Ammon's horn (tissue), 1 donor: ENCODE measurements around the gene VIP.

Source experiments
- DNase-seq: peaks from one replicate; pipeline ENCODE4 v3.0.0-alpha.2; 2016; ENCODE audit warnings: low spot score

VIP gene

DNA sequence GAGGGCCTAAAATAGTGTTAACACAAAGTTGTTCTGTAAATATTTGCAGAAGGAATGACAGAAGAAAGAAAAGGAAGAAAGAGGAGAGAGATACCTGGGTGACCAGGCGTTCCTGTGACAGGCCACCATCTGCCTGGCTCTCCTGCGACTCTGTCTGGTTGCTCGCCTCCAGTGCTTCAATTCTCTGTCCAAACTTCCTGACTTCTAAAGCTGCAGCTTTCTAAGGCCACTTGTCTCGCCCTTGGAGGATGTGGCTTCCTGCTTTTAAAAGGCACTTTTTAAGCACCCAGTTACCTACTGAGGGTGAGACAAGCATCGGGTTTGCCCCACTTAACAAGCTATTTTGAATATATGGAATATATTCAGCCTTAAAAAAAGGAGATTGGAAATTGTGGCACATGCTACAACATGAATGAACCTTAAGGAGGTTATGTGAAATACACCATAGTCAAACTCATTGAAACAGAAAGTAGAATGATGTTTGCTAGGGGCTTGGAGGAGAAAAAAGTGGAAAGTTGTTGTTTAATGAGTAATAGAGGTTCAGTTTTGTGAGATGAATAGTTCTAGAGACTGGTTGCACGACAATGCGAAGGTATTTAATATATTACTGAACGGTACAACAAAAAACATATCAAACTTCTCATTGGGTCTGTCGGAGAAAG, 32.8 kb downstream of the VIP start:
- no peak for DNase-seq

DNA sequence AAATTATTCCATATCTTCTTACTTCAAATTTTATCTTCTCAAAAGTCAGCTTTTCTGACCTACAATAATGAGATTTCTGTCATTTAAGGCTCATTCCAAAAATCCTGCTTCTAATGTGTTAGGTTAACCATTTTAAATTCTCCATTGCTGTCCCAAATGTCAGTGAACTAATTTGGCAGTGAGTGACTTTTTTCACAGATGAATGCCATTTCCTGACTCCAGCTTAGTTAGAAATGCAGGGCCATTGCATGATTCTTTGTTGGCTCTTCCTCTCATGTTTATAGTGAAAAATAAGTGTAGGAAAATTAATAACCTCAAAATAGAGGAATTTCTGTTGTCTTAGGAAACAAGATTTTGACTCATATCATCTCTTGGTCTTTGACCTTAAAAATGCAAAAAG, 44.1 kb downstream of the VIP start:
- DNase-seq, result no peak

- no peak for DNase-seq
These were observed 53.6 kb downstream of the VIP start for GRCh38 chr6:152804150-152804549.
